HFF-Myc (cell line): ENCODE measurements around the gene SH3BP4.

Experiments
- DNase-seq: peaks from one replicate; pipeline ENCODE4 v3.0.0-alpha.2; 2011; ENCODE audit warnings: low read depth; ENCODE audit errors: extremely low read depth
- H3K4me3 ChIP-seq: replicated peaks from 2 replicates; pipeline ENCODE4 v1.5.1; 2011; ENCODE audit warnings: low read depth, mild to moderate bottlenecking, control low read depth, low read length
- CTCF ChIP-seq: IDR thresholded peaks from 2 replicates; pipeline ENCODE4 v1.5.1; 2012; ENCODE audit warnings: mild to moderate bottlenecking, low read depth, low read length, control low read depth; ENCODE audit errors: missing control alignments

Gene SH3BP4

GRCh38 chr2:235031686-235032373 is 80.0 kb downstream of the SH3BP4 start:
- no peak for DNase-seq
- no peak for TF ChIP-seq CTCF
- H3K4me3 ChIP-seq = no peak overlapping the region

GRCh38 chr2:235032466-235032865 is 80.6 kb downstream of the SH3BP4 start:
- no peak overlapping the region for H3K4me3 ChIP-seq
- TF ChIP-seq CTCF = no peak
- no peak for DNase-seq

GRCh38 chr2:235032949-235033348 is 81.1 kb downstream of the SH3BP4 start:
- DNase-seq = no peak
- TF ChIP-seq CTCF = no peak
- H3K4me3 ChIP-seq = no peak overlapping the region

GRCh38 chr2:235034265-235035118 is 82.7 kb downstream of the SH3BP4 start:
- no peak for TF ChIP-seq CTCF
- no peak overlapping the region for H3K4me3 ChIP-seq
- no peak for DNase-seq

GRCh38 chr2:235037604-235038166 is 85.9 kb downstream of the SH3BP4 start:
- H3K4me3 ChIP-seq = no peak overlapping the region
- no peak for DNase-seq
- TF ChIP-seq CTCF = no peak

- TF ChIP-seq CTCF = no peak
- no peak overlapping the region for H3K4me3 ChIP-seq
Measured at GRCh38 chr2:235041221-235041917, 89.6 kb downstream of the SH3BP4 start.

More at GRCh38 chr2:235041221-235041917, 89.6 kb downstream of the SH3BP4 start:
- no peak for DNase-seq
